ENCODE data around the gene EPB41L5. TPM values are rescaled to one million over a fixed set of nuclear protein-coding genes. Genes with fewer than 3 reads are reported as not detected.

The EPB41L5 gene
- total and polyA plus RNA-seq, 10 donors: 0.97 to 10.5 (median 8.5) TPM

GRCh38 chr2:120100627-120101026, 87.8 kb downstream of the EPB41L5 start:
- Histone ChIP-seq H3K27ac (no peak overlapping the region), H3K4me1 (no peaks in the 10 kb centered on the region), H3K9me3 (no peaks in the 10 kb centered on the region), H3K36me3 (peaks cover 0 to 18% (median 0%) of the 10 kb centered on the region in 6 donors), H3K4me3 (no peak overlapping the region), H3K27me3 (replicated peaks in 1 of 7) (no peaks in the 10 kb centered on the region)
- DNase-seq: no peak
- 87 to 90% (median 89%) methylated on average over 1 of the region's 1 CpG for WGBS, 5 donors
- TF ChIP-seq POLR2A (IDR thresholded peaks at IDR 0.05): no peak
- TF ChIP-seq CTCF (IDR thresholded peaks at IDR 0.05 in 8 of 11, conservative IDR thresholded peaks at IDR 0.05 in 3 of 11): no peak
- no peak for TF ChIP-seq POLR2AphosphoS5 (IDR thresholded peaks at IDR 0.05)
- intact Hi-C loops (cut with DNase I; ENCODE audit: low total_unique reads): no loop called here

GRCh38 chr2:120103723-120104467, 91.0 kb downstream of the EPB41L5 start:
- DNase-seq: no peak
- Histone ChIP-seq H3K9me3 (no peaks in the 10 kb centered on the region), H3K4me3 (no peak overlapping the region), H3K27me3 (replicated peaks in 1 of 7) (no peaks in the 10 kb centered on the region), H3K4me1 (peaks cover 4 to 13% (median 6%) of the 10 kb centered on the region in 6 donors), H3K36me3 (peaks cover 0 to 18% (median 0%) of the 10 kb centered on the region in 6 donors), H3K27ac (no peak overlapping the region)
- 89 to 97% (median 97%) methylated on average over 4 of the region's 4 CpGs for WGBS, 5 donors
- intact Hi-C loops (cut with DNase I; ENCODE audit: low total_unique reads): no loop called here
- TF ChIP-seq POLR2AphosphoS5 (IDR thresholded peaks at IDR 0.05) (no peak), POLR2A (IDR thresholded peaks at IDR 0.05) (no peak), CTCF (IDR thresholded peaks at IDR 0.05 in 8 of 11, conservative IDR thresholded peaks at IDR 0.05 in 3 of 11) (no peak)

GRCh38 chr2:120104772-120105171, 91.9 kb downstream of the EPB41L5 start:
- WGBS, 5 donors: 86 to 92% (median 91%) methylated on average over 1 of the region's 1 CpG
- TF ChIP-seq POLR2AphosphoS5 (IDR thresholded peaks at IDR 0.05): no peak
- no peak for TF ChIP-seq CTCF (IDR thresholded peaks at IDR 0.05 in 8 of 11, conservative IDR thresholded peaks at IDR 0.05 in 3 of 11)
- TF ChIP-seq POLR2A (IDR thresholded peaks at IDR 0.05): no peak
- Histone ChIP-seq H3K9me3 (no peaks in the 10 kb centered on the region), H3K4me1 (peaks cover 12 to 22% (median 15%) of the 10 kb centered on the region in 6 donors), H3K36me3 (peaks cover 0 to 18% (median 0%) of the 10 kb centered on the region in 6 donors), H3K4me3 (no peak overlapping the region), H3K27me3 (replicated peaks in 1 of 7) (no peaks in the 10 kb centered on the region), H3K27ac (no peak overlapping the region)
- DNase-seq: no peak
- intact Hi-C loops (cut with DNase I; ENCODE audit: low total_unique reads): no loop called here

- no peak overlapping the region for H3K4me3 ChIP-seq
- H3K27me3 ChIP-seq (replicated peaks in 1 of 7): no peaks in the 10 kb centered on the region
- H3K9me3 ChIP-seq: no peaks in the 10 kb centered on the region
- H3K36me3 ChIP-seq: peaks cover 0 to 18% (median 0%) of the 10 kb centered on the region in 6 donors
- TF ChIP-seq POLR2AphosphoS5 (IDR thresholded peaks at IDR 0.05) (no peak), CTCF (IDR thresholded peaks at IDR 0.05 in 8 of 11, conservative IDR thresholded peaks at IDR 0.05 in 3 of 11) (no peak), POLR2A (IDR thresholded peaks at IDR 0.05) (no peak)
- DNase-seq: no peak
- H3K27ac ChIP-seq: no peak overlapping the region
- H3K4me1 ChIP-seq: peaks cover 13 to 28% (median 19%) of the 10 kb centered on the region in 6 donors
- intact Hi-C loops (cut with DNase I; ENCODE audit: low total_unique reads): no loop called here
- 74 to 82% (median 75%) methylated on average over 2 of the region's 2 CpGs for WGBS, 5 donors
Observed at GRCh38 chr2:120105360-120105759, 92.5 kb downstream of the EPB41L5 start.

All from spleen (tissue), 11 donors.